ENCODE measurements around the gene CCDC183. TPM values are rescaled to one million over a fixed set of nuclear protein-coding genes. Genes with fewer than 3 reads are reported as not detected.

Gene CCDC183
- total and polyA plus RNA-seq, 4 donors, result 0.38 to 4.6 (median 2.2) TPM

DNA sequence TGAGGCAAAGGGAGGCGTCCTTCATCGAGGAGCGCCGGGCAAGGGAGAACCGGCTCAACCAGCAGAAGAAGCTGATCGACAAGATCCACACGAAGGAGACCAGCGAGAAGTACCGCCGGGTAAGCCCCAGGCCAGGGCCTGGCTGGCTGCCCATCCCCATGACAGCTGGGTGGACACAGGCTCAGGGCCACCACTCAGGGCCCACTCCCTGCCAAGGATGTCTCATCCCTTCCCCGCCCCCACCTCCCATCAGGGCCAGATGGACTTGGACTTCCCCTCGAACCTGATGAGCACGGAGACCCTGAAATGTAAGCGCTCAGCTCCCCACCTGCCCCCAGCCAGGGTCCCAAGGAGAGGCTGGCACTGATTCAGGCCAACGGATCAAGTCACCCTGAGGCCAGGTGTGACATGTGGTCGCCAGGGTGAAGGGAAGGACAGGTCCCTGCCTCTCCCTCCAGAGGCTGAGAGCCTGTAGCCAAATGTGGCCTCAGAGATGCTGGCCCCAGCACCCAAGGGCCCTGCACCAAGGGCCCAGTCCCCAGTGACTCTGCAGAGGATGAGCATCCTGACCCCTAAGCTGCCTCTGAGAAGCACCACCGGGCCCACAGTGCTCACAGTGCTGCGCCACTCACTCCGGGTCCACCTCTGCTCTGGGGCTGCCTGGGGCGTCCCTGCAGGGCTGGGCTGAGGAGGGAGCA lies 8.5 kb downstream of the CCDC183 start:
- no peak for ATAC-seq (ENCODE audit: insufficient read depth, low FRiP score)
- Histone ChIP-seq H3K27me3 (ENCODE audit: control insufficient read depth in 3 of 3, insufficient read depth in 3 of 3, low read length in 2 of 3) (peaks cover 0 to 13% (median 3%) of the 10 kb centered on the region in 3 donors), H3K36me3 (ENCODE audit: control insufficient read depth in 4 of 4, insufficient read depth in 4 of 4, low read length in 4 of 4) (peaks cover 0 to 3% (median 0%) of the 10 kb centered on the region in 4 donors), H3K4me3 (no peak overlapping the region), H3K9me3 (ENCODE audit: control insufficient read depth in 4 of 4, insufficient read depth in 3 of 4, low read length in 3 of 4) (no peaks in the 10 kb centered on the region), H3K27ac (ENCODE audit: low read depth in 1 of 2, low read length in 1 of 2) (no peak overlapping the region), H3K4me1 (ENCODE audit: control insufficient read depth in 5 of 5, insufficient read depth in 5 of 5, low read length in 5 of 5) (peaks cover 3 to 26% (median 7%) of the 10 kb centered on the region in 5 donors), H3K9ac (ENCODE audit: insufficient read depth in 1 of 2, low read length in 2 of 2) (no peak overlapping the region)
- WGBS, 2 donors, result 92 to 94% methylated on average over 20 of the region's 20 CpGs
- DNase-seq, result no peak
- TF ChIP-seq, protein P1, sequence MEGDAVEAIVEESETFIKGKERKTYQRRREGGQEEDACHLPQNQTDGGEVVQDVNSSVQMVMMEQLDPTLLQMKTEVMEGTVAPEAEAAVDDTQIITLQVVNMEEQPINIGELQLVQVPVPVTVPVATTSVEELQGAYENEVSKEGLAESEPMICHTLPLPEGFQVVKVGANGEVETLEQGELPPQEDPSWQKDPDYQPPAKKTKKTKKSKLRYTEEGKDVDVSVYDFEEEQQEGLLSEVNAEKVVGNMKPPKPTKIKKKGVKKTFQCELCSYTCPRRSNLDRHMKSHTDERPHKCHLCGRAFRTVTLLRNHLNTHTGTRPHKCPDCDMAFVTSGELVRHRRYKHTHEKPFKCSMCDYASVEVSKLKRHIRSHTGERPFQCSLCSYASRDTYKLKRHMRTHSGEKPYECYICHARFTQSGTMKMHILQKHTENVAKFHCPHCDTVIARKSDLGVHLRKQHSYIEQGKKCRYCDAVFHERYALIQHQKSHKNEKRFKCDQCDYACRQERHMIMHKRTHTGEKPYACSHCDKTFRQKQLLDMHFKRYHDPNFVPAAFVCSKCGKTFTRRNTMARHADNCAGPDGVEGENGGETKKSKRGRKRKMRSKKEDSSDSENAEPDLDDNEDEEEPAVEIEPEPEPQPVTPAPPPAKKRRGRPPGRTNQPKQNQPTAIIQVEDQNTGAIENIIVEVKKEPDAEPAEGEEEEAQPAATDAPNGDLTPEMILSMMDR (IDR thresholded peaks at IDR 0.05; ENCODE audit: control extremely low read depth, extremely low read depth), result no peak

DNA sequence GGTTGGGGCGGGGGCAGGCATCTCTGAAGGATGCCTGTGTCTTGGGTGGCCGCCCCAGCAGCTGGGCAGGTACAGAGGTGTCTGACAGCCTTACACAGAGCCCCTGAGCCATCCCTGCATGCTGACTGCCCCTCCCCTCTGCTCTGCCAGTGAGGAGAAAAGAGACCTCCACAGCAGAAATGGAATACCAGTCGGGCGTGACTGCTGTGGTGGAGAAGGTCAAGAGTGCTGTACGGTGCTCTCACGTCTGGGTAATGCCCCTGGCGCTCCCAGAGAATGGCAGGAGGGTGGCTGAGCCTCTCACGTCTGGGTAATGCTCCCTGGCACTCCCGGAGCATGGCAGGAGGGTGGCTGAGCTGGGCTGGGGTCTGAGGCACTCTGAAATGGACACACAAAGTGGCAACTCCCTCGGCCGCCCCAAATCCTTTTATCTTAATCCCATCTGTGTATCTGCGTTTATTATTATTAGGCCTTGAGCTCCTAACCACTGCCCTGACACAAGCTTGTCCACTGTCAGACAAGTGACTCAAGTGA lies 9.1 kb downstream of the CCDC183 start:
- H3K27ac ChIP-seq (ENCODE audit: low read depth in 1 of 2, low read length in 1 of 2), result no peak overlapping the region
- H3K9ac ChIP-seq (ENCODE audit: insufficient read depth in 1 of 2, low read length in 2 of 2), result no peak overlapping the region
- DNase-seq (no peak), ATAC-seq (ENCODE audit: insufficient read depth, low FRiP score) (no peak)
- H3K9me3 ChIP-seq (ENCODE audit: control insufficient read depth in 4 of 4, insufficient read depth in 3 of 4, low read length in 3 of 4), result no peaks in the 10 kb centered on the region
- TF ChIP-seq, protein P1 (IDR thresholded peaks at IDR 0.05; ENCODE audit: control extremely low read depth, extremely low read depth), result no peak
- WGBS, 2 donors, result 92 to 93% methylated on average over 11 to 12 of the region's 12 CpGs
- peaks cover 0 to 5% (median 0%) of the 10 kb centered on the region in 4 donors for H3K36me3 ChIP-seq (ENCODE audit: control insufficient read depth in 4 of 4, insufficient read depth in 4 of 4, low read length in 4 of 4)
- peaks cover 3 to 32% (median 4%) of the 10 kb centered on the region in 5 donors for H3K4me1 ChIP-seq (ENCODE audit: control insufficient read depth in 5 of 5, insufficient read depth in 5 of 5, low read length in 5 of 5)
- H3K4me3 ChIP-seq, result no peak overlapping the region
- peaks cover 0 to 10% (median 3%) of the 10 kb centered on the region in 3 donors for H3K27me3 ChIP-seq (ENCODE audit: control insufficient read depth in 3 of 3, insufficient read depth in 3 of 3, low read length in 2 of 3)

DNA sequence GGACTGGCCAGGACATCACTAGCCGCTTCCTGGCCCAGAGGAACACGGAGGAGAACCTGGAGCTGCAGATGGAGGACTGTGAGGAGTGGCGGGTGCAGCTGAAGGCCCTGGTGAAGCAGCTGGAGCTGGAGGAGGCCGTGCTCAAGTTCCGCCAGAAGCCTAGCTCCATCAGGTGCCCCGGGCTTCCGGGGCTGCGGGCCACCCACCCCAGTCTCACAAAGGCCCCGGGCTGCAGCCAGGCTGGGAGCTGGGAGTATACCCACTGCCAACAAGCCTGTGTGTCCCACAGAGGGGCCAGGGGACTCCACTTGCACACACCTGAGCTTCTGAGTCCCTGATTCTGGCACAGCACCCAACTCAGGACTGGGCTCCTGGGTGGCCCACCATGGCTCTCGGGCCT lies 9.9 kb downstream of the CCDC183 start:
- Histone ChIP-seq H3K27ac (ENCODE audit: low read depth in 1 of 2, low read length in 1 of 2) (no peak overlapping the region), H3K27me3 (ENCODE audit: control insufficient read depth in 3 of 3, insufficient read depth in 3 of 3, low read length in 2 of 3) (peaks cover 0 to 7% (median 3%) of the 10 kb centered on the region in 3 donors), H3K9me3 (ENCODE audit: control insufficient read depth in 4 of 4, insufficient read depth in 3 of 4, low read length in 3 of 4) (no peaks in the 10 kb centered on the region), H3K4me1 (ENCODE audit: control insufficient read depth in 5 of 5, insufficient read depth in 5 of 5, low read length in 5 of 5) (peaks cover 0 to 25% (median 4%) of the 10 kb centered on the region in 5 donors), H3K36me3 (ENCODE audit: control insufficient read depth in 4 of 4, insufficient read depth in 4 of 4, low read length in 4 of 4) (peaks cover 0 to 5% (median under 1%) of the 10 kb centered on the region in 4 donors), H3K4me3 (no peak overlapping the region), H3K9ac (ENCODE audit: insufficient read depth in 1 of 2, low read length in 2 of 2) (no peak overlapping the region)
- no peak for ATAC-seq (ENCODE audit: insufficient read depth, low FRiP score)
- TF ChIP-seq, protein P1 (IDR thresholded peaks at IDR 0.05; ENCODE audit: control extremely low read depth, extremely low read depth), result no peak
- DNase-seq, result no peak
- WGBS, 2 donors, result 96 to 97% methylated on average over 10 of the region's 10 CpGs

Measured in lung (tissue), 12 donors.